ENCODE results near the gene SZRD1. TPM values are rescaled to one million over a fixed set of nuclear protein-coding genes. Genes with fewer than 3 reads are reported as not detected.

SZRD1 gene
- total RNA-seq, 1 experiment from 2014 or later: 113 TPM

DNA sequence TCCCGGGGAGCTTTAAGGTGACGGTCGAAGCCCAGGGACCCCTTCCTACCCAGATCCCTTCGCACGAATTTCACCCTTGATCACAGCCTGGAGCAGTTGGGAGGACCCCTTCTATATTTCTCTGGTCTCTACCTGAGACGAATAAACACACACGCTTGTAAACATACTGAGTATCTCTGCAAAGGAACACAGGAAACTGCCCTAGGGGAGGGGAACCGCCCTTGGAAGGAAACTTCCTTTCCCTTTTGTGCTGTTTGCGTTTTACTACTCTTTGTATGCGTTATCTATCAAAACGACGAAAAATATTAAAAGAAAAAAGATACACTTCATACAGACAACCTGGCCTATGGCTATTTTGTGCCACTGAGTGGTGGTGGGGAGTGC, 74.2 kb downstream of the SZRD1 start:
- H3K4me1 Mint-ChIP-seq: peaks cover 4% of the 10 kb centered on the region; the same call in 1 of the 2 replicates
- peak overlapping the region; percentile 88 for H3K4me3 Mint-ChIP-seq
- TF ChIP-seq MLX (CRISPR knock-in tag; IDR thresholded peaks at IDR 0.05) (no peak), NR3C1 (CRISPR knock-in tag; conservative IDR thresholded peaks at IDR 0.05; ENCODE audit: low read depth) (no peak), E2F4 (CRISPR knock-in tag; IDR thresholded peaks at IDR 0.05; ENCODE audit: borderline replicate concordance, low read depth) (no peak), ZSCAN18 (CRISPR knock-in tag; IDR thresholded peaks at IDR 0.05) (no peak), OVOL2 (CRISPR knock-in tag; IDR thresholded peaks at IDR 0.05; ENCODE audit: borderline replicate concordance) (no peak), MYBL2 (CRISPR knock-in tag; IDR thresholded peaks at IDR 0.05) (no peak), ATF1 (CRISPR knock-in tag; IDR thresholded peaks at IDR 0.05) (no peak), FOXJ3 (CRISPR knock-in tag; IDR thresholded peaks at IDR 0.05; ENCODE audit: borderline replicate concordance) (no peak), ZNF219 (CRISPR knock-in tag; IDR thresholded peaks at IDR 0.05; ENCODE audit: borderline replicate concordance) (no peak), ELF4 (CRISPR knock-in tag; IDR thresholded peaks at IDR 0.05; ENCODE audit: low read depth) (no peak), ZNF232 (CRISPR knock-in tag; IDR thresholded peaks at IDR 0.05) (no peak), HMGA2 (CRISPR knock-in tag; IDR thresholded peaks at IDR 0.05) (no peak), FOXK1 (CRISPR knock-in tag; IDR thresholded peaks at IDR 0.05) (no peak), CBFB (CRISPR knock-in tag; IDR thresholded peaks at IDR 0.05; ENCODE audit: low read depth) (no peak)
- TF ChIP-seq, protein P1, sequence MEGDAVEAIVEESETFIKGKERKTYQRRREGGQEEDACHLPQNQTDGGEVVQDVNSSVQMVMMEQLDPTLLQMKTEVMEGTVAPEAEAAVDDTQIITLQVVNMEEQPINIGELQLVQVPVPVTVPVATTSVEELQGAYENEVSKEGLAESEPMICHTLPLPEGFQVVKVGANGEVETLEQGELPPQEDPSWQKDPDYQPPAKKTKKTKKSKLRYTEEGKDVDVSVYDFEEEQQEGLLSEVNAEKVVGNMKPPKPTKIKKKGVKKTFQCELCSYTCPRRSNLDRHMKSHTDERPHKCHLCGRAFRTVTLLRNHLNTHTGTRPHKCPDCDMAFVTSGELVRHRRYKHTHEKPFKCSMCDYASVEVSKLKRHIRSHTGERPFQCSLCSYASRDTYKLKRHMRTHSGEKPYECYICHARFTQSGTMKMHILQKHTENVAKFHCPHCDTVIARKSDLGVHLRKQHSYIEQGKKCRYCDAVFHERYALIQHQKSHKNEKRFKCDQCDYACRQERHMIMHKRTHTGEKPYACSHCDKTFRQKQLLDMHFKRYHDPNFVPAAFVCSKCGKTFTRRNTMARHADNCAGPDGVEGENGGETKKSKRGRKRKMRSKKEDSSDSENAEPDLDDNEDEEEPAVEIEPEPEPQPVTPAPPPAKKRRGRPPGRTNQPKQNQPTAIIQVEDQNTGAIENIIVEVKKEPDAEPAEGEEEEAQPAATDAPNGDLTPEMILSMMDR (IDR thresholded peaks at IDR 0.05): no peak
- TF ChIP-seq, protein P2, sequence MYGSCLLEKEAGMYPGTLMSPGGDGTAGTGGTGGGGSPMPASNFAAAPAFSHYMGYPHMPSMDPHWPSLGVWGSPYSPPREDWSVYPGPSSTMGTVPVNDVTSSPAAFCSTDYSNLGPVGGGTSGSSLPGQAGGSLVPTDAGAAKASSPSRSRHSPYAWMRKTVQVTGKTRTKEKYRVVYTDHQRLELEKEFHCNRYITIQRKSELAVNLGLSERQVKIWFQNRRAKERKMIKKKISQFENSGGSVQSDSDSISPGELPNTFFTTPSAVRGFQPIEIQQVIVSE (CRISPR knock-in tag; IDR thresholded peaks at IDR 0.05; ENCODE audit: borderline replicate concordance): no peak
- TF ChIP-seq, protein P3, sequence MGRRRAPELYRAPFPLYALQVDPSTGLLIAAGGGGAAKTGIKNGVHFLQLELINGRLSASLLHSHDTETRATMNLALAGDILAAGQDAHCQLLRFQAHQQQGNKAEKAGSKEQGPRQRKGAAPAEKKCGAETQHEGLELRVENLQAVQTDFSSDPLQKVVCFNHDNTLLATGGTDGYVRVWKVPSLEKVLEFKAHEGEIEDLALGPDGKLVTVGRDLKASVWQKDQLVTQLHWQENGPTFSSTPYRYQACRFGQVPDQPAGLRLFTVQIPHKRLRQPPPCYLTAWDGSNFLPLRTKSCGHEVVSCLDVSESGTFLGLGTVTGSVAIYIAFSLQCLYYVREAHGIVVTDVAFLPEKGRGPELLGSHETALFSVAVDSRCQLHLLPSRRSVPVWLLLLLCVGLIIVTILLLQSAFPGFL (CRISPR knock-in tag; IDR thresholded peaks at IDR 0.05; ENCODE audit: borderline replicate concordance): no peak
- peak overlapping the region; percentile 78 for H3K27ac Mint-ChIP-seq
- no peak for DNase-seq (ENCODE audit: low spot score)
- peaks cover 9% of the 10 kb centered on the region; the same call in 1 of the 2 replicates for H3K27me3 Mint-ChIP-seq (ENCODE audit: low read depth)
- H3K9me3 Mint-ChIP-seq: no peaks in the 10 kb centered on the region
- peaks cover 5% of the 10 kb centered on the region for H3K36me3 Mint-ChIP-seq
- CTCF ChIA-PET: interaction anchor here (0.8 to 2.0 kb wide), 11 partner anchors 9 to 359 kb away, joined by 3 to 10 read pairs (median 5); no protein-coding TSS in a partner anchor
- POLR2A ChIA-PET: interaction anchor here (1.3 kb wide), 1 partner anchor 50 kb away, joined by 3 read pairs; no protein-coding TSS in a partner anchor
- ATAC-seq: no peak

- no peak for DNase-seq (ENCODE audit: low spot score)
- POLR2A ChIA-PET: no interaction called here
- H3K27ac Mint-ChIP-seq: no peak overlapping the region
- no peak for TF ChIP-seq ATF3 (CRISPR knock-in tag; conservative IDR thresholded peaks at IDR 0.05)
- TF ChIP-seq, protein P4, sequence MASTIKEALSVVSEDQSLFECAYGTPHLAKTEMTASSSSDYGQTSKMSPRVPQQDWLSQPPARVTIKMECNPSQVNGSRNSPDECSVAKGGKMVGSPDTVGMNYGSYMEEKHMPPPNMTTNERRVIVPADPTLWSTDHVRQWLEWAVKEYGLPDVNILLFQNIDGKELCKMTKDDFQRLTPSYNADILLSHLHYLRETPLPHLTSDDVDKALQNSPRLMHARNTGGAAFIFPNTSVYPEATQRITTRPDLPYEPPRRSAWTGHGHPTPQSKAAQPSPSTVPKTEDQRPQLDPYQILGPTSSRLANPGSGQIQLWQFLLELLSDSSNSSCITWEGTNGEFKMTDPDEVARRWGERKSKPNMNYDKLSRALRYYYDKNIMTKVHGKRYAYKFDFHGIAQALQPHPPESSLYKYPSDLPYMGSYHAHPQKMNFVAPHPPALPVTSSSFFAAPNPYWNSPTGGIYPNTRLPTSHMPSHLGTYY (CRISPR knock-in tag; IDR thresholded peaks at IDR 0.05): no peak
- TF ChIP-seq CREM (CRISPR knock-in tag; IDR thresholded peaks at IDR 0.05): no peak
- no peak for TF ChIP-seq ZNF138 (CRISPR knock-in tag; conservative IDR thresholded peaks at IDR 0.05)
- TF ChIP-seq, protein P5, sequence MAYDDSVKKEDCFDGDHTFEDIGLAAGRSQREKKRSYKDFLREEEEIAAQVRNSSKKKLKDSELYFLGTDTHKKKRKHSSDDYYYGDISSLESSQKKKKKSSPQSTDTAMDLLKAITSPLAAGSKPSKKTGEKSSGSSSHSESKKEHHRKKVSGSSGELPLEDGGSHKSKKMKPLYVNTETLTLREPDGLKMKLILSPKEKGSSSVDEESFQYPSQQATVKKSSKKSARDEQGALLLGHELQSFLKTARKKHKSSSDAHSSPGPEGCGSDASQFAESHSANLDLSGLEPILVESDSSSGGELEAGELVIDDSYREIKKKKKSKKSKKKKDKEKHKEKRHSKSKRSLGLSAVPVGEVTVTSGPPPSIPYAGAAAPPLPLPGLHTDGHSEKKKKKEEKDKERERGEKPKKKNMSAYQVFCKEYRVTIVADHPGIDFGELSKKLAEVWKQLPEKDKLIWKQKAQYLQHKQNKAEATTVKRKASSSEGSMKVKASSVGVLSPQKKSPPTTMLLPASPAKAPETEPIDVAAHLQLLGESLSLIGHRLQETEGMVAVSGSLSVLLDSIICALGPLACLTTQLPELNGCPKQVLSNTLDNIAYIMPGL (CRISPR knock-in tag; IDR thresholded peaks at IDR 0.05): no peak
- no peak for TF ChIP-seq ATF1 (CRISPR knock-in tag; IDR thresholded peaks at IDR 0.05)
- no peak for TF ChIP-seq NFYB (CRISPR knock-in tag; conservative IDR thresholded peaks at IDR 0.05; ENCODE audit: low read depth)
- no peak for TF ChIP-seq TP53 (CRISPR knock-in tag; IDR thresholded peaks at IDR 0.05)
- TF ChIP-seq FOXJ3 (CRISPR knock-in tag; IDR thresholded peaks at IDR 0.05; ENCODE audit: borderline replicate concordance): no peak
- no peak for TF ChIP-seq RORB (CRISPR knock-in tag; IDR thresholded peaks at IDR 0.05)
- no peak for TF ChIP-seq PRRX2 (CRISPR knock-in tag; IDR thresholded peaks at IDR 0.05)
Measured at GRCh38 chr1:16442265-16442664, 75.2 kb downstream of the SZRD1 start.

More at GRCh38 chr1:16442265-16442664, 75.2 kb downstream of the SZRD1 start:
- H3K4me3 Mint-ChIP-seq: peak overlapping the region; percentile 88
- CTCF ChIA-PET: no interaction called here
- H3K4me1 Mint-ChIP-seq: peaks cover 4% of the 10 kb centered on the region; the same call in 1 of the 2 replicates
- H3K36me3 Mint-ChIP-seq: peaks cover 8% of the 10 kb centered on the region
- H3K9me3 Mint-ChIP-seq: no peaks in the 10 kb centered on the region
- ATAC-seq: no peak
- H3K27me3 Mint-ChIP-seq (ENCODE audit: low read depth): peaks cover 9% of the 10 kb centered on the region; the same call in 1 of the 2 replicates

All from WTC11 (cell line).